ENCODE data around the gene MAD1L1.

MAD1L1 gene

GRCh38 chr7:2156756-2157472 lies 75.8 kb downstream of the MAD1L1 start:
- DNase-seq (ENCODE audit: low spot score), result no peak

GRCh38 chr7:2154831-2155230 lies 77.9 kb downstream of the MAD1L1 start:
- DNase-seq (ENCODE audit: low spot score), result no peak

GRCh38 chr7:2154121-2154520 lies 78.6 kb downstream of the MAD1L1 start:
- DNase-seq (ENCODE audit: low spot score), result no peak

- DNase-seq (ENCODE audit: low spot score), result no peak
Observed at GRCh38 chr7:2152646-2153045, 80.1 kb downstream of the MAD1L1 start.

- DNase-seq (ENCODE audit: low spot score), result no peak
Observed at GRCh38 chr7:2151801-2152612, 80.7 kb downstream of the MAD1L1 start.

- no peak for DNase-seq (ENCODE audit: low spot score)
Observed at GRCh38 chr7:2151237-2151636, 81.5 kb downstream of the MAD1L1 start.

GRCh38 chr7:2150445-2150815 lies 82.3 kb downstream of the MAD1L1 start:
- no peak for DNase-seq (ENCODE audit: low spot score)

- no peak for DNase-seq (ENCODE audit: low spot score)
Observed at GRCh38 chr7:2149672-2150444, 82.9 kb downstream of the MAD1L1 start.

- DNase-seq (ENCODE audit: low spot score), result no peak
Observed at GRCh38 chr7:2148814-2149213, 83.9 kb downstream of the MAD1L1 start.

- DNase-seq (ENCODE audit: low spot score), result no peak
Observed at GRCh38 chr7:2148189-2148588, 84.6 kb downstream of the MAD1L1 start.

- no peak for DNase-seq (ENCODE audit: low spot score)
Observed at GRCh38 chr7:2146676-2147472, 85.9 kb downstream of the MAD1L1 start.

GRCh38 chr7:2145835-2146580 lies 86.7 kb downstream of the MAD1L1 start:
- no peak for DNase-seq (ENCODE audit: low spot score)

GRCh38 chr7:2144926-2145325 lies 87.8 kb downstream of the MAD1L1 start:
- DNase-seq (ENCODE audit: low spot score), result no peak

GRCh38 chr7:2143981-2144595 lies 88.7 kb downstream of the MAD1L1 start:
- no peak for DNase-seq (ENCODE audit: low spot score)

GRCh38 chr7:2143450-2143849 lies 89.3 kb downstream of the MAD1L1 start:
- DNase-seq (ENCODE audit: low spot score), result no peak

GRCh38 chr7:2142386-2142785 lies 90.4 kb downstream of the MAD1L1 start:
- DNase-seq (ENCODE audit: low spot score), result no peak

GRCh38 chr7:2141651-2142050 lies 91.1 kb downstream of the MAD1L1 start:
- no peak for DNase-seq (ENCODE audit: low spot score)

GRCh38 chr7:2141021-2141410 lies 91.7 kb downstream of the MAD1L1 start:
- DNase-seq (ENCODE audit: low spot score), result no peak

GRCh38 chr7:2140216-2141020 lies 92.3 kb downstream of the MAD1L1 start:
- DNase-seq (ENCODE audit: low spot score), result no peak
